SK-N-SH (cell line): ENCODE data around the gene FKBP5. TPM values are rescaled to one million over a fixed set of nuclear protein-coding genes. Genes with fewer than 3 reads are reported as not detected.

ENCODE experiments used
- CTCF ChIA-PET: fragments of 300-600, 350-600 bp; formaldehyde crosslinking; extraction: SDS; loops from one replicate; lab custom pipeline; 2021; lab: Yijun Ruan, JAX
- POLR2A ChIA-PET: fragments of 350-600 bp; sonication (Branson Sonifier 250); formaldehyde crosslinking; extraction: SDS; loops from one replicate; lab custom pipeline; 2020; ENCODE audit warnings: antibody characterized with exemption, inconsistent platforms; lab: Yijun Ruan, JAX
- DNase-seq: peaks from one replicate; pipeline ENCODE4 v3.0.0; 2012
- H2AFZ ChIP-seq: fragments of 200-600 bp; sonication (generic); 2 replicates; pipeline ENCODE4 v1.8.1; 2016; ENCODE audit warnings: antibody characterized with exemption, mild to moderate bottlenecking, low read depth
- H3F3A ChIP-seq: fragments of 200-600 bp; sonication (generic); replicated peaks from 2 replicates; pipeline ENCODE3; 2016; ENCODE audit warnings: antibody characterized with exemption, mild to moderate bottlenecking; ENCODE audit not compliant: insufficient read depth
- H3K27ac ChIP-seq, 2 experiments: fragments of 200-500 bp in 1 of 2; fragments of 200-600 bp in 1 of 2; sonication (Bioruptor generic) in 1 of 2; sonication (generic), shearing (Covaris generic) in 1 of 2; 2 replicates each; pipeline versions ENCODE4 v1.5.1 to v1.6.1; 2014 to 2016; ENCODE audit warnings: low read depth in 2 of 2, inconsistent platforms in 1 of 2, low read length in 1 of 2, mild to moderate bottlenecking in 1 of 2, mixed read lengths in 1 of 2
- H3K27me3 ChIP-seq: fragments of 200-600 bp; sonication (generic), shearing (Covaris generic); 2 replicates; pipeline ENCODE4 v1.6.1; 2016; ENCODE audit warnings: mixed run types; ENCODE audit not compliant: insufficient read depth
- H3K36me3 ChIP-seq, 2 experiments: fragments of 200-500 bp in 1 of 2; fragments of 200-600 bp in 1 of 2; sonication (Bioruptor generic) in 1 of 2; sonication (generic) in 1 of 2; replicated peaks in 1 of 2; 2 replicates each; pipeline versions ENCODE3 to v1.5.1; 2014 to 2016; ENCODE audit warnings: low read length in 1 of 2, mild to moderate bottlenecking in 1 of 2; ENCODE audit not compliant: insufficient read depth in 2 of 2, control insufficient read depth in 1 of 2
- H3K4me1 ChIP-seq, 2 experiments: fragments of 200-500 bp in 1 of 2; fragments of 200-600 bp in 1 of 2; sonication (Bioruptor generic) in 1 of 2; sonication (generic), shearing (Covaris generic) in 1 of 2; 2 replicates each; pipeline versions ENCODE4 v1.5.1 to v1.6.1; 2014 to 2016; ENCODE audit warnings: low read depth in 1 of 2, low read length in 1 of 2, mixed run types in 1 of 2; ENCODE audit not compliant: insufficient read depth in 2 of 2, control insufficient read depth in 1 of 2
- H3K4me2 ChIP-seq: fragments of 200-600 bp; sonication (generic), shearing (Covaris generic); 2 replicates; pipeline ENCODE4 v1.6.1; 2017; ENCODE audit warnings: mixed run types
- H3K4me3 ChIP-seq, 2 experiments: fragments of 200-500 bp in 1 of 2; fragments of 200-600 bp in 1 of 2; sonication (Bioruptor generic) in 1 of 2; sonication (generic), shearing (Covaris generic) in 1 of 2; 2 replicates each; pipeline versions ENCODE4 v1.5.1 to v1.8.1; 2014 to 2016; ENCODE audit warnings: low read depth in 2 of 2, inconsistent platforms in 1 of 2, low read length in 1 of 2, mild to moderate bottlenecking in 1 of 2, mixed read lengths in 1 of 2, moderate library complexity in 1 of 2
- H3K79me2 ChIP-seq: fragments of 200-600 bp; sonication (generic); 2 replicates; pipeline ENCODE4 v1.8.1; 2017; ENCODE audit warnings: mild to moderate bottlenecking; ENCODE audit not compliant: insufficient read depth
- H3K9ac ChIP-seq: fragments of 200-600 bp; sonication (generic); 2 replicates; pipeline ENCODE4 v1.6.1; 2017; ENCODE audit warnings: mixed run types
- H3K9me2 ChIP-seq: fragments of 200-600 bp; sonication (generic); 2 replicates; pipeline ENCODE4 v1.6.1; 2017; ENCODE audit warnings: mixed run types
- H3K9me3 ChIP-seq: fragments of 200-600 bp; sonication (generic); 2 replicates; pipeline ENCODE4 v1.6.1; 2017; ENCODE audit warnings: mixed run types, mild to moderate bottlenecking, moderate library complexity
- H4K20me1 ChIP-seq: fragments of 200-600 bp; sonication (generic); 2 replicates; pipeline ENCODE4 v1.6.1; 2017; ENCODE audit warnings: mild to moderate bottlenecking, mixed run types; ENCODE audit not compliant: insufficient read depth
- CHD2 ChIP-seq: fragments of 150-350 bp; IDR thresholded peaks from 2 replicates; pipeline ENCODE4 v1.6.1; 2018; ENCODE audit warnings: low read length; ENCODE audit not compliant: partially characterized antibody
- CTCF ChIP-seq: fragments of 200-600 bp; sonication (generic); IDR thresholded peaks from 2 replicates; pipeline ENCODE4 v1.6.1; 2017; ENCODE audit warnings: antibody characterized with exemption, mild to moderate bottlenecking, moderate library complexity
- FOSL2 ChIP-seq: IDR thresholded peaks from 2 replicates; pipeline ENCODE4 v1.4.0; 2012; ENCODE audit warnings: low read depth, mild to moderate bottlenecking, moderate library complexity, borderline replicate concordance
- FOXM1 ChIP-seq: IDR thresholded peaks from 2 replicates; pipeline ENCODE4 v1.4.0; 2012; ENCODE audit warnings: low read depth, mild to moderate bottlenecking
- IRF3 ChIP-seq: fragments of 150-350 bp; IDR thresholded peaks from 2 replicates; pipeline ENCODE4 v1.6.1; 2016; ENCODE audit warnings: mild to moderate bottlenecking, low read depth, low read length
- MEF2A ChIP-seq: IDR thresholded peaks from 2 replicates; pipeline ENCODE4 v1.4.0; 2012; ENCODE audit warnings: low read depth, borderline replicate concordance
- NFIC ChIP-seq: IDR thresholded peaks from 2 replicates; pipeline ENCODE4 v1.4.0; 2012; ENCODE audit warnings: borderline replicate concordance
- NRF1 ChIP-seq: IDR thresholded peaks from 2 replicates; pipeline ENCODE4 v1.6.1; 2012; ENCODE audit warnings: low read depth, mild to moderate bottlenecking, low read length
- POLR2AphosphoS5 ChIP-seq: IDR thresholded peaks from 2 replicates; pipeline ENCODE4 v1.6.1; 2012; ENCODE audit warnings: low read depth, low read length
- RAD21 ChIP-seq: IDR thresholded peaks from 2 replicates; pipeline ENCODE4 v1.6.1; 2012; ENCODE audit warnings: mild to moderate bottlenecking, low read length
- RCOR1 ChIP-seq: fragments of 150-350 bp; IDR thresholded peaks from 2 replicates; pipeline ENCODE4 v1.6.1; 2017; ENCODE audit warnings: antibody characterized with exemption, low read length
- RFX5 ChIP-seq: IDR thresholded peaks from 2 replicates; pipeline ENCODE4 v1.6.1; 2012; ENCODE audit warnings: mild to moderate bottlenecking, improper control_type of control experiment, low read length
- RXRA ChIP-seq: IDR thresholded peaks from 2 replicates; pipeline ENCODE4 v1.4.0; 2012; ENCODE audit warnings: low read depth, mild to moderate bottlenecking, borderline replicate concordance
- SIN3A ChIP-seq: IDR thresholded peaks from 2 replicates; pipeline ENCODE4 v1.6.1; 2012; ENCODE audit warnings: low read depth, mild to moderate bottlenecking, low read length, moderate library complexity, borderline replicate concordance
- TAF1 ChIP-seq: IDR thresholded peaks from 2 replicates; pipeline ENCODE4 v1.6.1; 2012; ENCODE audit warnings: low read depth, mild to moderate bottlenecking, low read length, moderate library complexity, borderline replicate concordance
- TCF12 ChIP-seq: IDR thresholded peaks from 2 replicates; pipeline ENCODE4 v1.4.0; 2012
- USF1 ChIP-seq: IDR thresholded peaks from 2 replicates; pipeline ENCODE4 v1.4.0; 2012; ENCODE audit warnings: low read depth, borderline replicate concordance
- USF2 ChIP-seq: fragments of 150-350 bp; IDR thresholded peaks from 2 replicates; pipeline ENCODE4 v1.6.1; 2017; ENCODE audit warnings: antibody characterized with exemption, low read length, low read depth, borderline replicate concordance
- YY1 ChIP-seq: IDR thresholded peaks from 2 replicates; pipeline ENCODE4 v1.4.0; 2012; ENCODE audit warnings: low read depth, mild to moderate bottlenecking
- ZBTB33 ChIP-seq: IDR thresholded peaks from 2 replicates; pipeline ENCODE4 v1.4.0; 2012; ENCODE audit warnings: low read depth, borderline replicate concordance
- WGBS: methylation state at CpG from one replicate; pipeline ENCODE4 v1.1.6; 2017; ENCODE audit warnings: low lambda C conversion rate; 5-methylcytosine and 5-hydroxymethylcytosine counted together
- polyA plus RNA-seq, 3 experiments: library from polyadenylated mRNA; depleted of rRNA; stranded (reverse); fragments of >200 nt; gene quantifications; 2 replicates each; pipeline ENCODE4 v1.2.3, GENCODE V29; 2012

The FKBP5 gene
- polyA plus RNA-seq, 1 of the 3 experiments (the other 2 are of a cell fraction), result 5.1 TPM

- TF ChIP-seq USF2 (no peak), FOXM1 (no peak), ZBTB33 (peak; percentile 72; the same call in 1 of the 2 replicates), SIN3A (peak; percentile 29; the same call in 1 of the 2 replicates), RAD21 (no peak), IRF3 (no peak)
Measured at GRCh38 chr6:35727935-35728682, 39.4 kb upstream of the FKBP5 start (continued).

- Histone ChIP-seq H3K27ac (peak overlapping the region; percentile 44 to 98; a peak in 3 of 4 replicates), H3K36me3 (no peaks in the 10 kb centered on the region), H3K27me3 (no peaks in the 10 kb centered on the region), H3K4me1 (peaks cover under 1 to 39% of the 10 kb centered on the region in 2 experiments; a peak in 3 of 4 replicates), H3K9me3 (no peaks in the 10 kb centered on the region), H3K9ac (peak overlapping the region; percentile 57), H3K9me2 (no peaks in the 10 kb centered on the region), H3F3A (no peaks in the 10 kb centered on the region), H3K4me2 (peak overlapping the region; percentile 99), H3K4me3 (peak overlapping the region; percentile 69 to 76), H2AFZ (peak overlapping the region; percentile 70; the same call in 1 of the 2 replicates), H3K79me2 (no peaks in the 10 kb centered on the region), H4K20me1 (no peaks in the 10 kb centered on the region)
- CTCF ChIA-PET, result interaction anchor here (1.0 to 2.7 kb wide), 8 partner anchors 8 to 204 kb away, joined by 3 to 20 read pairs (median 4); partner anchors contain the start of gene ARMC12
- peak; percentile 89 for DNase-seq
- POLR2A ChIA-PET, result interaction anchor here (0.7 kb wide), 1 partner anchor 195 kb away, joined by 3 read pairs; no protein-coding TSS in a partner anchor
- 18% methylated on average over 10 of the region's 29 CpGs for WGBS
- no peak for TF ChIP-seq RAD21
- TF ChIP-seq POLR2AphosphoS5, result peak; percentile 36; the same call in 1 of the 2 replicates
- no peak for TF ChIP-seq MEF2A
- TF ChIP-seq CTCF, result no peak
- TF ChIP-seq FOXM1, result no peak
- no peak for TF ChIP-seq YY1
- peak; percentile 93 for TF ChIP-seq USF1
- TF ChIP-seq TCF12, result no peak
- TF ChIP-seq FOSL2, result no peak
- no peak for TF ChIP-seq NRF1
- 0 out of 2 replicates have a peak, but pooled peaks have one; percentile 6 for TF ChIP-seq NFIC
- TF ChIP-seq RFX5, result no peak
- peak; percentile 60 for TF ChIP-seq CHD2
- TF ChIP-seq SIN3A, result 0 out of 2 replicates have a peak, but pooled peaks have one; percentile 5
- TF ChIP-seq RXRA, result no peak
- TF ChIP-seq IRF3, result no peak
- TF ChIP-seq TAF1, result no peak; the same call in 1 of the 2 replicates
- no peak for TF ChIP-seq RCOR1
Measured at GRCh38 chr6:35727231-35727934, 38.7 kb upstream of the FKBP5 start.
